Smooth muscle cell (in vitro differentiated cells): ENCODE results near the gene LBHD1. TPM values are rescaled to one million over a fixed set of nuclear protein-coding genes. Genes with fewer than 3 reads are reported as not detected.
A peak's percentile ranks its signal among the peaks of the same experiment; 100 is the strongest.

Experiments
- DNase-seq: peaks from one replicate; lab custom pipeline; 2025; ENCODE audit not compliant: unreplicated experiment; lab: John Stamatoyannopoulos, UW
- H2AFZ ChIP-seq: fragments of 200-600 bp; sonication (generic); 2 replicates; pipeline ENCODE4 v1.6.0; 2016; ENCODE audit warnings: antibody characterized with exemption, low read depth, mild to moderate bottlenecking
- H3F3A ChIP-seq: fragments of 200-600 bp; sonication (generic); 2 replicates; pipeline ENCODE4 v1.6.0; 2017; ENCODE audit warnings: antibody characterized with exemption, low read depth
- H3K27ac ChIP-seq: fragments of 200-600 bp; sonication (generic); 2 replicates; pipeline ENCODE4 v1.5.1; 2016; ENCODE audit warnings: low read depth, mild to moderate bottlenecking
- H3K27me3 ChIP-seq: fragments of 200-600 bp; sonication (generic); 2 replicates; pipeline ENCODE4 v1.6.1; 2016; ENCODE audit warnings: low read depth, mild to moderate bottlenecking
- H3K36me3 ChIP-seq: fragments of 200-600 bp; sonication (generic); 2 replicates; pipeline ENCODE4 v1.5.1; 2016; ENCODE audit warnings: low read depth
- H3K4me1 ChIP-seq: fragments of 200-600 bp; sonication (generic); 2 replicates; pipeline ENCODE4 v1.5.1; 2016; ENCODE audit warnings: low read depth
- H3K4me2 ChIP-seq: fragments of 200-600 bp; sonication (generic); 2 replicates; pipeline ENCODE4 v1.6.0; 2016; ENCODE audit warnings: mild to moderate bottlenecking
- H3K4me3 ChIP-seq: fragments of 200-600 bp; sonication (generic); 2 replicates; pipeline ENCODE4 v1.5.1; 2016; ENCODE audit warnings: mild to moderate bottlenecking
- H3K79me2 ChIP-seq: fragments of 200-600 bp; sonication (generic); 2 replicates; pipeline ENCODE4 v1.6.0; 2016; ENCODE audit warnings: low read depth, mild to moderate bottlenecking
- H3K9ac ChIP-seq: fragments of 200-600 bp; sonication (generic); 2 replicates; pipeline ENCODE4 v1.6.0; 2016; ENCODE audit warnings: low read depth
- H3K9me3 ChIP-seq: fragments of 200-600 bp; sonication (generic); replicated peaks from 2 replicates; pipeline ENCODE4 v1.5.1; 2016; ENCODE audit warnings: low read depth
- H4K20me1 ChIP-seq: fragments of 200-600 bp; sonication (generic); 2 replicates; pipeline ENCODE4 v1.6.0; 2016; ENCODE audit warnings: low read depth
- CTCF ChIP-seq: fragments of 200-600 bp; sonication (generic); IDR thresholded peaks from 2 replicates; pipeline ENCODE4 v1.5.1; 2017; ENCODE audit warnings: borderline replicate concordance, mild to moderate bottlenecking, antibody characterized with exemption; ENCODE audit not compliant: insufficient read depth, poor library complexity, severe bottlenecking
- WGBS: methylation state at CpG from one replicate; pipeline ENCODE4 v1.1.7; 2016; ENCODE audit warnings: low lambda C conversion rate; 5-methylcytosine and 5-hydroxymethylcytosine counted together
- polyA plus RNA-seq: library from polyadenylated mRNA; unstranded; fragments of >200 nt; fragmentation: Nextera tagmentation; extraction: Ambion mirVana; gene quantifications from 2 replicates; pipeline ENCODE4 v1.2.1, GENCODE V29; 2016
- total RNA-seq: library from RNA; depleted of rRNA; stranded (reverse); fragments of >200 nt; gene quantifications from 2 replicates; pipeline ENCODE4 v1.2.3, GENCODE V29; 2014

Gene LBHD1
- total and polyA plus RNA-seq, 2 experiments from 2014 or later, result 3.9 to 5.6 TPM

- Histone ChIP-seq H3K4me3 (peak overlapping the region; percentile 85), H3F3A (peaks cover 30% of the 10 kb centered on the region), H3K27ac (peak overlapping the region; percentile 67), H3K79me2 (peaks cover 34% of the 10 kb centered on the region), H4K20me1 (peaks cover 17% of the 10 kb centered on the region), H3K9ac (peak overlapping the region; percentile 78), H3K27me3 (no peaks in the 10 kb centered on the region), H2AFZ (no peak overlapping the region), H3K4me2 (peak overlapping the region; percentile 91), H3K4me1 (peaks cover 22% of the 10 kb centered on the region), H3K36me3 (no peaks in the 10 kb centered on the region), H3K9me3 (no peaks in the 10 kb centered on the region)
- 44% methylated on average over 16 of the region's 16 CpGs for WGBS
- TF ChIP-seq CTCF, result no peak
- DNase-seq, result no peak
Measured at GRCh38 chr11:62666259-62666926, 5.7 kb downstream of the LBHD1 start.

- no peak for TF ChIP-seq CTCF
- Histone ChIP-seq H3K27ac (peak overlapping the region; percentile 67), H3F3A (peaks cover 24% of the 10 kb centered on the region), H3K27me3 (no peaks in the 10 kb centered on the region), H4K20me1 (peaks cover 17% of the 10 kb centered on the region), H3K36me3 (no peaks in the 10 kb centered on the region), H3K79me2 (peaks cover 34% of the 10 kb centered on the region), H3K9ac (peak overlapping the region; percentile 78), H3K4me1 (peaks cover 18% of the 10 kb centered on the region), H3K4me2 (peak overlapping the region; percentile 91), H2AFZ (no peak overlapping the region), H3K4me3 (peak overlapping the region; percentile 85), H3K9me3 (no peaks in the 10 kb centered on the region)
- no peak for DNase-seq
- 2% methylated on average over 39 of the region's 39 CpGs for WGBS
Measured at GRCh38 chr11:62665599-62666258, 6.3 kb downstream of the LBHD1 start.

GRCh38 chr11:62665075-62665598, 6.9 kb downstream of the LBHD1 start, which contains the start of the genes C11orf98 and CSKMT:
TSS of gene C11orf98 (minus strand) at chr11:62665210. CDS start at chr11:62665169, 41 bp downstream.
TSS of gene CSKMT (plus strand) at chr11:62665312. CDS start at chr11:62665880, 568 bp downstream.
- Histone ChIP-seq H3K9ac (peak within 1 kb of the TSS; percentile 78), H3K36me3 (no peaks in the 10 kb centered on the region), H3K4me3 (peak within 1 kb of the TSS; percentile 85), H2AFZ (peak within 1 kb of the TSS; percentile 81), H3F3A (peaks cover 20% of the 10 kb centered on the region), H3K4me2 (peak within 1 kb of the TSS; percentile 91), H3K9me3 (no peaks in the 10 kb centered on the region), H3K4me1 (peaks cover 18% of the 10 kb centered on the region), H3K27ac (peak within 1 kb of the TSS; percentile 67), H4K20me1 (peaks cover 17% of the 10 kb centered on the region), H3K79me2 (peaks cover 34% of the 10 kb centered on the region), H3K27me3 (no peaks in the 10 kb centered on the region)
- peak; percentile 93 for DNase-seq
- TF ChIP-seq CTCF, result no peak
- under 1% methylated on average over 38 of the region's 47 CpGs for WGBS
